ENCODE results near the gene NXPH2.
"Not testable (repeated sequence)": the region's sequence is repeated elsewhere in the genome, so short reads cannot be mapped to it uniquely, and the experiment has no call there.

The NXPH2 gene

GRCh38 chr2:138763971-138764370 is 16.2 kb downstream of the NXPH2 start:
- H3K9ac ChIP-seq, result no peak overlapping the region
- no peaks in the 10 kb centered on the region for H4K20me1 ChIP-seq
- H3K4me1 ChIP-seq, result no peaks in the 10 kb centered on the region
- TF ChIP-seq Cebpa-rat (IDR thresholded peaks at IDR 0.05), result no peak
- H3K36me3 ChIP-seq, result no peaks in the 10 kb centered on the region
- no peak overlapping the region for H3K27ac ChIP-seq
- no peaks in the 10 kb centered on the region for H3K9me3 ChIP-seq (replicated peaks in 1 of 11)
- H3K27me3 ChIP-seq, result no peaks in the 10 kb centered on the region
- no peak overlapping the region for H3K4me2 ChIP-seq
- H3K4me3 ChIP-seq, result no peak overlapping the region

- Histone ChIP-seq H3K4me2 (no peak overlapping the region), H3K9me3 (replicated peaks in 1 of 11) (no peaks in the 10 kb centered on the region), H3K27me3 (no peaks in the 10 kb centered on the region), H3K9ac (no peak overlapping the region), H3K4me1 (no peaks in the 10 kb centered on the region), H3K27ac (no peak overlapping the region), H4K20me1 (no peaks in the 10 kb centered on the region), H3K4me3 (no peak overlapping the region), H3K36me3 (no peaks in the 10 kb centered on the region)
- TF ChIP-seq Cebpa-rat (IDR thresholded peaks at IDR 0.05), result no peak
Observed at GRCh38 chr2:138762533-138762932, 17.7 kb downstream of the NXPH2 start.

- Histone ChIP-seq H3K4me3 (no peak overlapping the region), H3K4me1 (no peaks in the 10 kb centered on the region), H3K36me3 (no peaks in the 10 kb centered on the region), H3K9me3 (replicated peaks in 1 of 11) (no peaks in the 10 kb centered on the region), H3K27ac (no peak overlapping the region), H3K9ac (no peak overlapping the region), H3K27me3 (no peaks in the 10 kb centered on the region), H4K20me1 (no peaks in the 10 kb centered on the region), H3K4me2 (no peak overlapping the region)
- no peak for TF ChIP-seq Cebpa-rat (IDR thresholded peaks at IDR 0.05)
Observed at GRCh38 chr2:138760676-138761075, 19.5 kb downstream of the NXPH2 start.

- Histone ChIP-seq H3K4me2 (no peak overlapping the region), H3K36me3 (no peaks in the 10 kb centered on the region), H3K4me3 (no peak overlapping the region), H3K9ac (no peak overlapping the region), H3K27ac (no peak overlapping the region), H3K9me3 (replicated peaks in 1 of 11) (no peaks in the 10 kb centered on the region), H3K4me1 (no peaks in the 10 kb centered on the region), H3K27me3 (no peaks in the 10 kb centered on the region), H4K20me1 (no peaks in the 10 kb centered on the region)
- TF ChIP-seq Cebpa-rat (IDR thresholded peaks at IDR 0.05), result no peak
Observed at GRCh38 chr2:138757384-138757783, 22.8 kb downstream of the NXPH2 start.

GRCh38 chr2:138752197-138752956 is 27.8 kb downstream of the NXPH2 start:
- Histone ChIP-seq H3K4me1 (no peaks in the 10 kb centered on the region), H4K20me1 (no peaks in the 10 kb centered on the region)
- TF ChIP-seq Cebpa-rat (IDR thresholded peaks at IDR 0.05), result no peak

GRCh38 chr2:138744713-138745112 is 35.5 kb downstream of the NXPH2 start:
- Histone ChIP-seq H3K9ac (no peak overlapping the region), H3K27me3 (no peaks in the 10 kb centered on the region), H3K4me2 (peak overlapping the region in 5 of 11 experiments; percentile 4 to 30 (median 14); a peak in 6 of 22 replicates), H3K4me1 (peaks cover 0 to 10% (median 3%) of the 10 kb centered on the region in 10 experiments; a peak in 5 of 20 replicates), H3K27ac (no peak overlapping the region), H3K9me3 (replicated peaks in 1 of 11) (peaks cover 0 to 21% (median 0%) of the 10 kb centered on the region in 11 experiments; a peak in 4 of 22 replicates), H4K20me1 (no peaks in the 10 kb centered on the region), H3K36me3 (no peaks in the 10 kb centered on the region), H3K4me3 (no peak overlapping the region)
- no peak for TF ChIP-seq Cebpa-rat (IDR thresholded peaks at IDR 0.05)

More at GRCh38 chr2:138752197-138752956, 27.8 kb downstream of the NXPH2 start:
- H3K4me3 ChIP-seq, result no peak overlapping the region
- peaks cover 0 to 24% (median 0%) of the 10 kb centered on the region in 11 experiments; a peak in 4 of 22 replicates for H3K9me3 ChIP-seq (replicated peaks in 1 of 11)
- H3K27me3 ChIP-seq, result no peaks in the 10 kb centered on the region
- no peak overlapping the region for H3K27ac ChIP-seq
- H3K36me3 ChIP-seq, result no peaks in the 10 kb centered on the region
- H3K4me2 ChIP-seq, result no peak overlapping the region
- no peak overlapping the region for H3K9ac ChIP-seq

GRCh38 chr2:138742441-138743057 is 37.6 kb downstream of the NXPH2 start:
- Histone ChIP-seq H3K9ac (no peak overlapping the region), H3K4me2 (no peak overlapping the region), H4K20me1 (no peaks in the 10 kb centered on the region), H3K27me3 (no peaks in the 10 kb centered on the region), H3K27ac (no peak overlapping the region), H3K9me3 (replicated peaks in 1 of 11) (peaks cover under 1 to 3% (median 2%) of the 10 kb centered on the region in 11 experiments; a peak in 21 of 22 replicates), H3K4me1 (peaks cover 0 to 10% (median 3%) of the 10 kb centered on the region in 10 experiments; a peak in 5 of 20 replicates), H3K4me3 (no peak overlapping the region), H3K36me3 (no peaks in the 10 kb centered on the region)
- no peak for TF ChIP-seq Cebpa-rat (IDR thresholded peaks at IDR 0.05)

GRCh38 chr2:138741851-138742250 is 38.3 kb downstream of the NXPH2 start:
- no peak for TF ChIP-seq Cebpa-rat (IDR thresholded peaks at IDR 0.05)
- Histone ChIP-seq H3K4me1 (peaks cover 0 to 10% (median 3%) of the 10 kb centered on the region in 10 experiments; a peak in 5 of 20 replicates), H4K20me1 (no peaks in the 10 kb centered on the region), H3K36me3 (no peaks in the 10 kb centered on the region), H3K27me3 (no peaks in the 10 kb centered on the region), H3K4me3 (no peak overlapping the region), H3K27ac (no peak overlapping the region), H3K9me3 (replicated peaks in 1 of 11) (peaks cover 8 to 10% (median 9%) of the 10 kb centered on the region in 11 experiments), H3K9ac (no peak overlapping the region), H3K4me2 (no peak overlapping the region)

GRCh38 chr2:138737009-138737554 is 43.1 kb downstream of the NXPH2 start:
- peaks cover 28 to 38% (median 34%) of the 10 kb centered on the region in 11 experiments for H3K9me3 ChIP-seq (replicated peaks in 1 of 11)
- H4K20me1 ChIP-seq, H3K4me1 ChIP-seq, H3K27ac ChIP-seq, H3K9ac ChIP-seq, H3K4me2 ChIP-seq, H3K4me3 ChIP-seq, H3K27me3 ChIP-seq, H3K36me3 ChIP-seq: not testable (repeated sequence)

Data from BLaER1 treated with 17β-estradiol and CSF1 and Interleukin-3, amounts not matched to agents 10 nM and 100 nM (cell line).